Mucosa of descending colon (tissue), 3 donors: Measurements from ENCODE around the gene USE1. TPM values are rescaled to one million over a fixed set of nuclear protein-coding genes. Genes with fewer than 3 reads are reported as not detected.

Source experiments
- ATAC-seq: fragments of 200-7000 bp; cut with Tn5 transposase; one replicate; pipeline ENCODE4 v1.9.1; 2020; ENCODE audit warnings: mild to moderate bottlenecking, moderate library complexity
- DNase-seq, 3 donors: peaks; one replicate each; pipeline ENCODE4 v3.0.0-alpha.2; 2020
- H3K36me3 ChIP-seq: fragments of 200-600 bp; one replicate; pipeline ENCODE4 v1.8.0; 2021; ENCODE audit warnings: low read depth, mild to moderate bottlenecking
- H3K4me1 ChIP-seq: fragments of 200-600 bp; one replicate; pipeline ENCODE4 v1.8.0; 2021; ENCODE audit warnings: low read depth, mild to moderate bottlenecking
- H3K4me3 ChIP-seq: fragments of 200-600 bp; one replicate; pipeline ENCODE4 v1.8.0; 2021; ENCODE audit warnings: mild to moderate bottlenecking
- H3K9me3 ChIP-seq: fragments of 200-600 bp; one replicate; pipeline ENCODE4 v1.8.0; 2021; ENCODE audit warnings: mild to moderate bottlenecking
- CTCF ChIP-seq: fragments of 200-600 bp; IDR thresholded peaks from one replicate; pipeline ENCODE4 v1.8.0; 2022; ENCODE audit warnings: antibody characterized with exemption, mild to moderate bottlenecking
- intact Hi-C, 2 donors: fragments of 100-400 bp; cut with DNase I in 1 of 2; cut with micrococcal nuclease in 1 of 2; formaldehyde crosslinking; loops; one replicate each; pipeline versions ENCODE4 v1.11.0 to v1.11.1; 2022; cut with DNase I, micrococcal nuclease
- total RNA-seq, 3 donors: library from RNA; stranded (reverse); fragmentation: NEBNext Ultra II Directional in 2 of 3; extraction: Animal tissue kit (Norgen Biotek cat#: 25700) in 2 of 3; gene quantifications; one replicate each; pipeline versions ENCODE4 v1.2.1 to v1.2.4, GENCODE V29; 2021 to 2023
- donor health status: DM: no; HTN: no; CAD: no; lungs with moderate emphysema.
- donor health status: DM: no; HTN: no; CAD: no.
- donor health status: DM: no; HTN: yes; CAD: no.

USE1 gene
- total RNA-seq, 3 donors from 2014 or later = 17.4 to 31.2 (median 28.0) TPM

GRCh38 chr19:17206736-17207581 lies 8.2 kb upstream of the USE1 start:
- ATAC-seq = no peak
- intact Hi-C loops = no loop called here

GRCh38 chr19:17209126-17210036 lies 5.8 kb upstream of the USE1 start:
- no peaks in the 10 kb centered on the region for H3K4me1 ChIP-seq
- ATAC-seq (peak; percentile 52), DNase-seq (peak; percentile 45 to 75 (median 56))
- no peaks in the 10 kb centered on the region for H3K9me3 ChIP-seq
- H3K36me3 ChIP-seq = no peaks in the 10 kb centered on the region
- intact Hi-C loops = no loop called here
- TF ChIP-seq CTCF = no peak
- no peak overlapping the region for H3K4me3 ChIP-seq

More at GRCh38 chr19:17206736-17207581, 8.2 kb upstream of the USE1 start:
- no peaks in the 10 kb centered on the region for H3K4me1 ChIP-seq
- H3K9me3 ChIP-seq = no peaks in the 10 kb centered on the region
- no peak for DNase-seq
- no peak overlapping the region for H3K4me3 ChIP-seq
- H3K36me3 ChIP-seq = no peaks in the 10 kb centered on the region
- no peak for TF ChIP-seq CTCF

- Histone ChIP-seq H3K36me3 (no peaks in the 10 kb centered on the region), H3K9me3 (no peaks in the 10 kb centered on the region), H3K4me1 (no peaks in the 10 kb centered on the region), H3K4me3 (no peak overlapping the region)
- no peak for DNase-seq
- intact Hi-C loops = no loop called here
- no peak for ATAC-seq
- no peak for TF ChIP-seq CTCF
Measured at GRCh38 chr19:17210296-17210695, 4.9 kb upstream of the USE1 start.

GRCh38 chr19:17211547-17212446 lies 3.4 kb upstream of the USE1 start:
- Histone ChIP-seq H3K36me3 (no peaks in the 10 kb centered on the region), H3K9me3 (no peaks in the 10 kb centered on the region), H3K4me1 (no peaks in the 10 kb centered on the region), H3K4me3 (no peak overlapping the region)
- ATAC-seq = no peak
- intact Hi-C loops = no loop called here
- no peak for DNase-seq
- no peak for TF ChIP-seq CTCF

- no peaks in the 10 kb centered on the region for H3K9me3 ChIP-seq
- H3K4me1 ChIP-seq = no peaks in the 10 kb centered on the region
- no peak for TF ChIP-seq CTCF
- intact Hi-C loops = no loop called here
- no peak overlapping the region for H3K4me3 ChIP-seq
- no peaks in the 10 kb centered on the region for H3K36me3 ChIP-seq
- DNase-seq = no peak
- ATAC-seq = no peak
Measured at GRCh38 chr19:17213334-17213733, 1.8 kb upstream of the USE1 start.
